Skeletal muscle satellite cell (primary cell): ENCODE results near the gene TMEM59L.
"Not testable (repeated sequence)": the region's sequence is repeated elsewhere in the genome, so short reads cannot be mapped to it uniquely, and the experiment has no call there.

Experiments used
- H3K27me3 ChIP-seq: 2 replicates; pipeline ENCODE4 v1.7.0; 2013; ENCODE audit warnings: low read length; ENCODE audit not compliant: control insufficient read depth, insufficient read depth
- H3K36me3 ChIP-seq: 2 replicates; pipeline ENCODE4 v1.7.0; 2013; ENCODE audit warnings: mild to moderate bottlenecking, control low read depth, low read length; ENCODE audit not compliant: insufficient read depth
- H3K4me1 ChIP-seq: 2 replicates; pipeline ENCODE4 v1.7.0; 2013; ENCODE audit warnings: low read length; ENCODE audit not compliant: control insufficient read depth, insufficient read depth
- H3K4me2 ChIP-seq: 2 replicates; pipeline ENCODE4 v1.7.0; 2013; ENCODE audit warnings: mild to moderate bottlenecking, low read length
- H3K4me3 ChIP-seq: 2 replicates; pipeline ENCODE4 v1.7.0; 2013; ENCODE audit warnings: low read length
- H3K9ac ChIP-seq: 2 replicates; pipeline ENCODE4 v1.7.0; 2013; ENCODE audit warnings: mild to moderate bottlenecking, low read depth, low read length, moderate library complexity
- H3K9me3 ChIP-seq: replicated peaks from 2 replicates; pipeline ENCODE4 v1.7.0; 2013; ENCODE audit warnings: mild to moderate bottlenecking, control low read depth, low read length

TMEM59L gene

GRCh38 chr19:18587962-18588610, 24.6 kb upstream of the TMEM59L start:
- Histone ChIP-seq H3K9me3 (no peaks in the 10 kb centered on the region), H3K36me3 (no peaks in the 10 kb centered on the region), H3K4me1 (peaks cover 18% of the 10 kb centered on the region), H3K4me3 (peak overlapping the region; percentile 99), H3K4me2 (peak overlapping the region; percentile 100), H3K27me3 (no peaks in the 10 kb centered on the region), H3K9ac (peak overlapping the region; percentile 89)

GRCh38 chr19:18588611-18589379, 23.9 kb upstream of the TMEM59L start, which contains the start of gene REX1BD:
REX1BD (plus strand) TSS chr19:18588798; CDS start chr19:18588802, 4 bp downstream.
- Histone ChIP-seq H3K36me3 (no peaks in the 10 kb centered on the region), H3K4me2 (peak within 1 kb of the TSS; percentile 100), H3K4me1 (peaks cover 18% of the 10 kb centered on the region), H3K27me3 (no peaks in the 10 kb centered on the region), H3K9me3 (no peaks in the 10 kb centered on the region), H3K9ac (peak within 1 kb of the TSS; percentile 89), H3K4me3 (peak within 1 kb of the TSS; percentile 99)

- H3K27me3 ChIP-seq: no peaks in the 10 kb centered on the region
- H3K4me3 ChIP-seq: peak overlapping the region; percentile 99
- H3K9ac ChIP-seq: peak overlapping the region; percentile 89
- peak overlapping the region; percentile 100 for H3K4me2 ChIP-seq
- H3K9me3 ChIP-seq: no peaks in the 10 kb centered on the region
- H3K4me1 ChIP-seq: peaks cover 21% of the 10 kb centered on the region
- H3K36me3 ChIP-seq: no peaks in the 10 kb centered on the region
Observed at GRCh38 chr19:18589380-18590272, 23.0 kb upstream of the TMEM59L start.

- Histone ChIP-seq H3K36me3 (no peaks in the 10 kb centered on the region), H3K4me1 (peaks cover 24% of the 10 kb centered on the region), H3K9me3 (no peaks in the 10 kb centered on the region), H3K9ac (peak overlapping the region; percentile 89), H3K4me3 (peak overlapping the region; percentile 99), H3K27me3 (no peaks in the 10 kb centered on the region), H3K4me2 (peak overlapping the region; percentile 100)
Observed at GRCh38 chr19:18590273-18591272, 22.1 kb upstream of the TMEM59L start.

- Histone ChIP-seq H3K9me3 (no peaks in the 10 kb centered on the region), H3K4me3 (no peak overlapping the region), H3K9ac (no peak overlapping the region), H3K4me2 (no peak overlapping the region), H3K4me1 (peaks cover 24% of the 10 kb centered on the region), H3K27me3 (no peaks in the 10 kb centered on the region), H3K36me3 (no peaks in the 10 kb centered on the region)
Observed at GRCh38 chr19:18591735-18592385, 20.8 kb upstream of the TMEM59L start.

GRCh38 chr19:18592732-18593131, 19.9 kb upstream of the TMEM59L start:
- not testable (repeated sequence) for H3K27me3 ChIP-seq, H3K9me3 ChIP-seq, H3K36me3 ChIP-seq, H3K4me3 ChIP-seq, H3K4me2 ChIP-seq, H3K9ac ChIP-seq
- peaks cover 23% of the 10 kb centered on the region for H3K4me1 ChIP-seq

- Histone ChIP-seq H3K9me3 (no peaks in the 10 kb centered on the region), H3K4me3 (no peak overlapping the region), H3K9ac (no peak overlapping the region), H3K4me2 (no peak overlapping the region), H3K4me1 (peaks cover 15% of the 10 kb centered on the region), H3K36me3 (no peaks in the 10 kb centered on the region), H3K27me3 (no peaks in the 10 kb centered on the region)
Observed at GRCh38 chr19:18593367-18594095, 19.1 kb upstream of the TMEM59L start.

- Histone ChIP-seq H3K4me1 (peaks cover 15% of the 10 kb centered on the region), H3K27me3 (no peaks in the 10 kb centered on the region), H3K9me3 (no peaks in the 10 kb centered on the region), H3K9ac (peak overlapping the region; percentile 10), H3K4me2 (peak overlapping the region; percentile 79), H3K36me3 (no peaks in the 10 kb centered on the region), H3K4me3 (peak overlapping the region; percentile 60)
Observed at GRCh38 chr19:18594096-18594823, 18.4 kb upstream of the TMEM59L start.

- no peaks in the 10 kb centered on the region for H3K36me3 ChIP-seq
- peak overlapping the region; percentile 60 for H3K4me3 ChIP-seq
- H3K9ac ChIP-seq: peak overlapping the region; percentile 10
- H3K27me3 ChIP-seq: no peaks in the 10 kb centered on the region
- peaks cover 10% of the 10 kb centered on the region for H3K4me1 ChIP-seq
- H3K4me2 ChIP-seq: peak overlapping the region; percentile 79
- no peaks in the 10 kb centered on the region for H3K9me3 ChIP-seq
Observed at GRCh38 chr19:18594824-18595373, 17.8 kb upstream of the TMEM59L start.
